H1 (cell line): Measurements from ENCODE around the gene CIRBP. TPM values are rescaled to one million over a fixed set of nuclear protein-coding genes. Genes with fewer than 3 reads are reported as not detected.

Experiments used
- CTCF ChIA-PET: fragments of 300-600 bp; sonication (Branson Sonifier 250); formaldehyde crosslinking; loops from one replicate; lab custom pipeline; 2021; ENCODE audit not compliant: partially characterized antibody; lab: Charles Lee
- POLR2A ChIA-PET: fragments of 300-600 bp; sonication (Branson Sonifier 250); formaldehyde crosslinking; loops from one replicate; lab custom pipeline; 2021; ENCODE audit warnings: inconsistent platforms; ENCODE audit not compliant: partially characterized antibody; lab: Charles Lee
- DNase-seq, 2 experiments: peaks; one replicate each; pipeline versions ENCODE4 v3.0.0 to v3.0.0-alpha.2; 2010 to 2022; ENCODE audit warnings: low spot score in 2 of 2, low read depth in 1 of 2, mixed read lengths in 1 of 2
- FAIRE-seq: peaks from 2 replicates; lab custom pipeline; 2011; peaks lifted over from hg19 to GRCh38; lab: Jason Lieb, UNC
- H2AFZ ChIP-seq: 2 replicates; pipeline ENCODE4 v1.8.1; 2012; ENCODE audit warnings: low read length, inconsistent platforms
- H2AK5ac ChIP-seq: 2 replicates; pipeline ENCODE4 v1.6.1; 2013; ENCODE audit warnings: low read depth, low read length
- H2BK120ac ChIP-seq: replicated peaks from 2 replicates; pipeline ENCODE3; 2013; ENCODE audit warnings: low read depth, low read length, inconsistent platforms
- H2BK12ac ChIP-seq: 2 replicates; pipeline ENCODE4 v1.6.1; 2013; ENCODE audit warnings: low read depth, low read length
- H2BK15ac ChIP-seq: 2 replicates; pipeline ENCODE4 v1.6.1; 2013; ENCODE audit warnings: low read length
- H2BK20ac ChIP-seq: 2 replicates; pipeline ENCODE4 v1.6.1; 2013; ENCODE audit warnings: low read length
- H2BK5ac ChIP-seq: 2 replicates; pipeline ENCODE4 v1.6.1; 2013; ENCODE audit warnings: low read depth, low read length
- H3K14ac ChIP-seq: 2 replicates; pipeline ENCODE4 v1.6.1; 2013; ENCODE audit warnings: inconsistent platforms; ENCODE audit not compliant: insufficient read length
- H3K18ac ChIP-seq: 2 replicates; pipeline ENCODE4 v1.6.1; 2013; ENCODE audit warnings: low read length; ENCODE audit errors: extremely low read depth
- H3K23ac ChIP-seq: 2 replicates; pipeline ENCODE4 v1.6.1; 2013; ENCODE audit warnings: inconsistent platforms; ENCODE audit not compliant: insufficient read length
- H3K23me2 ChIP-seq: 2 replicates; pipeline ENCODE4 v1.6.1; 2013; ENCODE audit warnings: low read depth, low read length
- H3K27ac ChIP-seq: 2 replicates; pipeline ENCODE4 v1.6.1; 2011; ENCODE audit warnings: low read depth, low read length, inconsistent platforms
- H3K27me3 ChIP-seq, 4 experiments: replicated peaks in 1 of 4; 1 replicate in 1 of 4; 2 replicates in 3 of 4; pipeline versions ENCODE4 v1.6.1 to v1.8.1; 2011 to 2013; ENCODE audit warnings: low read length in 3 of 4, mild to moderate bottlenecking in 3 of 4, inconsistent platforms in 2 of 4, mixed read lengths in 2 of 4, moderate library complexity in 1 of 4; ENCODE audit not compliant: control insufficient read depth in 3 of 4, insufficient read depth in 3 of 4; ENCODE audit errors: extremely low read depth in 1 of 4
- H3K36me3 ChIP-seq, 4 experiments: 2 replicates each; pipeline versions ENCODE4 v1.6.1 to v1.8.1; 2011 to 2013; ENCODE audit warnings: mild to moderate bottlenecking in 4 of 4, low read length in 3 of 4, moderate library complexity in 2 of 4, control low read depth in 1 of 4, inconsistent platforms in 1 of 4; ENCODE audit not compliant: insufficient read depth in 4 of 4, control insufficient read depth in 2 of 4
- H3K4ac ChIP-seq: replicated peaks from 2 replicates; pipeline ENCODE3; 2013; ENCODE audit warnings: low read length, low read depth, mixed read lengths, inconsistent platforms; ENCODE audit not compliant: insufficient read length
- H3K4me1 ChIP-seq, 4 experiments: replicated peaks in 1 of 4; 1 replicate in 1 of 4; 2 replicates in 3 of 4; pipeline versions ENCODE4 v1.6.1 to v1.8.1; 2011 to 2013; ENCODE audit warnings: low read length in 3 of 4, inconsistent platforms in 2 of 4, mixed read lengths in 1 of 4; ENCODE audit not compliant: insufficient read depth in 4 of 4, control insufficient read depth in 3 of 4
- H3K4me2 ChIP-seq, 2 experiments: 2 replicates each; pipeline versions ENCODE4 v1.6.1 to v1.8.1; 2011 to 2013; ENCODE audit warnings: low read depth in 2 of 2, low read length in 2 of 2, control low read depth in 1 of 2, inconsistent platforms in 1 of 2, mild to moderate bottlenecking in 1 of 2; ENCODE audit not compliant: insufficient read depth in 1 of 2
- H3K4me3 ChIP-seq, 4 experiments: fragments of 200-600, 300-600 bp in 1 of 4; sonication (generic), shearing (Covaris generic), sonication (Bioruptor Twin) in 1 of 4; 2 replicates each; pipeline versions ENCODE4 v1.5.1 to v1.8.1; 2011 to 2016; ENCODE audit warnings: low read length in 4 of 4, low read depth in 3 of 4, control low read depth in 2 of 4, inconsistent platforms in 2 of 4, mild to moderate bottlenecking in 2 of 4, mixed read lengths in 1 of 4, moderate library complexity in 1 of 4; ENCODE audit not compliant: insufficient read depth in 2 of 4; ENCODE audit errors: extremely low read depth in 1 of 4
- H3K56ac ChIP-seq: replicated peaks from 2 replicates; pipeline ENCODE3; 2013; ENCODE audit warnings: low read depth, mild to moderate bottlenecking, mixed read lengths, low read length, inconsistent platforms; ENCODE audit not compliant: insufficient read length
- H3K79me1 ChIP-seq: 2 replicates; pipeline ENCODE4 v1.6.1; 2013; ENCODE audit warnings: low read depth, low read length, control low read depth
- H3K79me2 ChIP-seq, 2 experiments: 2 replicates each; pipeline versions ENCODE4 v1.6.1 to v1.8.1; 2012 to 2013; ENCODE audit warnings: low read length in 2 of 2, mild to moderate bottlenecking in 2 of 2, inconsistent platforms in 1 of 2; ENCODE audit not compliant: insufficient read depth in 2 of 2, control insufficient read depth in 1 of 2
- H3K9ac ChIP-seq, 4 experiments: replicated peaks in 1 of 4; 1 replicate in 1 of 4; 2 replicates in 3 of 4; pipeline versions ENCODE4 v1.6.1 to v1.8.1; 2011 to 2013; ENCODE audit warnings: low read depth in 3 of 4, low read length in 3 of 4, control low read depth in 2 of 4, mild to moderate bottlenecking in 2 of 4, moderate library complexity in 2 of 4, inconsistent platforms in 1 of 4; ENCODE audit errors: extremely low read depth in 1 of 4
- H3K9me3 ChIP-seq, 2 experiments: 2 replicates each; pipeline versions ENCODE4 v1.6.1 to v1.8.1; 2012 to 2013; ENCODE audit warnings: mild to moderate bottlenecking in 2 of 2, moderate library complexity in 2 of 2, control low read depth in 1 of 2, inconsistent platforms in 1 of 2, low read depth in 1 of 2, low read length in 1 of 2, mixed read lengths in 1 of 2; ENCODE audit not compliant: insufficient read depth in 2 of 2
- H4K20me1 ChIP-seq, 2 experiments: replicated peaks in 1 of 2; 2 replicates each; pipeline versions ENCODE3 to v1.8.1; 2011 to 2013; ENCODE audit warnings: inconsistent platforms in 2 of 2, low read length in 2 of 2, mild to moderate bottlenecking in 1 of 2; ENCODE audit not compliant: insufficient read depth in 2 of 2, control insufficient read depth in 1 of 2
- H4K5ac ChIP-seq: 2 replicates; pipeline ENCODE4 v1.6.1; 2013; ENCODE audit warnings: low read length, low read depth, mixed read lengths, inconsistent platforms; ENCODE audit not compliant: insufficient read length
- H4K8ac ChIP-seq: 2 replicates; pipeline ENCODE4 v1.8.0; 2013; ENCODE audit warnings: mild to moderate bottlenecking, moderate library complexity, low read length, inconsistent platforms; ENCODE audit not compliant: insufficient read depth; ENCODE audit errors: extremely low read depth
- H4K91ac ChIP-seq: replicated peaks from 2 replicates; pipeline ENCODE3; 2013; ENCODE audit warnings: low read length, mixed read lengths, inconsistent platforms; ENCODE audit not compliant: insufficient read length
- GTF2F1 ChIP-seq: IDR thresholded peaks from 2 replicates; pipeline ENCODE4 v1.6.1; 2012; ENCODE audit warnings: low read depth, low read length, improper control_type of control experiment, borderline replicate concordance
- RXRA ChIP-seq: IDR thresholded peaks from 2 replicates; pipeline ENCODE4 v1.6.1; 2011; ENCODE audit warnings: low read depth, mild to moderate bottlenecking, low read length, moderate library complexity; ENCODE audit not compliant: insufficient read depth
- SP2 ChIP-seq: IDR thresholded peaks from 2 replicates; pipeline ENCODE4 v1.6.1; 2012; ENCODE audit warnings: mild to moderate bottlenecking, low read length, inconsistent platforms
- TBP ChIP-seq: IDR thresholded peaks from 2 replicates; pipeline ENCODE4 v1.6.1; 2011; ENCODE audit warnings: low read depth, low read length, improper control_type of control experiment
- TCF12 ChIP-seq: IDR thresholded peaks from 2 replicates; pipeline ENCODE4 v1.6.1; 2011; ENCODE audit warnings: low read depth, mild to moderate bottlenecking, low read length
- WGBS, 2 experiments: shearing (Covaris generic) in 1 of 2; methylation state at CpG; one replicate each; pipeline versions ENCODE4 v1.1.6 to v1.1.7; 2013 to 2015; ENCODE audit warnings: low lambda C conversion rate in 2 of 2, mixed read lengths in 2 of 2, inconsistent platforms in 1 of 2, low coverage in 1 of 2, missing lambda C conversion rate in 1 of 2; ENCODE audit not compliant: insufficient replicate concordance in 2 of 2, insufficient coverage in 1 of 2, insufficient read length in 1 of 2; ENCODE audit errors: extremely low coverage in 1 of 2, missing lambda C conversion rate in 1 of 2; 5-methylcytosine and 5-hydroxymethylcytosine counted together
- polyA plus RNA-seq, 7 experiments: library from polyadenylated mRNA; depleted of rRNA in 3 of 7; stranded (reverse) in 5 of 7; unstranded in 2 of 7; fragments of >200 nt in 5 of 7; fragments of 200-250 nt in 2 of 7; gene quantifications; 1 replicate in 5 of 7; 2 replicates in 1 of 7; 4 replicates in 1 of 7; pipeline versions ENCODE4 v1.2.1 to v1.2.3, GENCODE V29; 2011 to 2013; ENCODE audit warnings: missing spikeins in 2 of 7, mixed read lengths in 2 of 7
- total RNA-seq: library from RNA; stranded (reverse); fragmentation: NEBNext Ultra II Directional; extraction: Animal tissue kit (Norgen Biotek cat#: 25700); gene quantifications from 2 replicates; pipeline ENCODE4 v1.2.1, GENCODE V29; 2021

CIRBP gene
- total and polyA plus RNA-seq, 2 of the 8 experiments (the other 6 are each of a cell fraction or from before 2014, with no cell fraction given), result 175 to 199 TPM

DNA sequence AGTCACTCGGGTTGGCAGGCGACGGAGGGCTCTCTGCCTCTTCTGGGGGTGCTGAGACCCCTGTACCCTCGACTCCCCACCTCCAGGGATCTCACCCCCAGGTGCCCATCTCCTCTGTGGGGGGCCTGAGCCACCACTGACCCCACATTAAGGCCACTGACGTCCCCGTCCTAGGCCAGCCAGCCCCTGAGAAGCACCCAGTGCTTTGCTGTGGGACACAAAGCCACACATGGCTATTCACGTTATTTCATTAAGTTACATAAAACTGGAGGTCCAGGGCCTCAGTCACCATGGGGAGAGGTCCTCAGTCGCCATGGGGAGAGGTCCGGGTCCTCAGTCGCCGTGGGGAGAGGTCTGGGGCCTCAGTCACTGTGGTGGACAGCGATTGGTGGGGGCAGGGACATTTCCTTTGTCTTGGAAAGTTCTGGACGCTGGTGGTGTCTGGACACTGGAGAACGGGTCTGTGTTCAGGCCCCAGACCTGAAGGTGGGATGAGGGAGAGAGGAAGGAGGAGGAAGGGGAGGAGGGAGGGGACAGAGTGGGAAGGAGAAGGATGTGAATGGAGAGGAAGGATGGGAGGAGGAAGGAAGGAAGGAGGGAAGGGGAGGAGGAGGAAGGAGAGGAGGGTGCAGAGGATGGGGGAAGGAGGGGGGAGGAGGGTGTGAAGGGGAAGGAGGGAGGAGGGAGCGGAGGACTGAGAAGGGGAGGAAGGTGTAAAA is 12.6 kb downstream of the CIRBP start:
- H3K4me2 ChIP-seq, result no peak overlapping the region
- no peak overlapping the region for H2BK20ac ChIP-seq
- DNase-seq (no peak), FAIRE-seq (no peak)
- no peak overlapping the region for H3K4me3 ChIP-seq
- no peak overlapping the region for H4K91ac ChIP-seq
- peaks cover 0 to 17% (median 9%) of the 10 kb centered on the region in 4 experiments; a peak in 5 of 7 replicates for H3K4me1 ChIP-seq
- no peak overlapping the region for H3K14ac ChIP-seq
- no peaks in the 10 kb centered on the region; the same call in 1 of the 2 replicates for H3K79me1 ChIP-seq
- H4K20me1 ChIP-seq, result peaks cover 0 to 10% of the 10 kb centered on the region in 2 experiments
- no peak overlapping the region for H2BK12ac ChIP-seq
- H2BK120ac ChIP-seq, result no peak overlapping the region
- no peak overlapping the region for H3K9ac ChIP-seq
- WGBS, 2 experiments, result 87% methylated on average over 14 of the region's 15 CpGs; no CpG with 5 or more reads in 1 of the 2 experiments
- no peaks in the 10 kb centered on the region for H3K9me3 ChIP-seq
- H3K36me3 ChIP-seq, result peaks cover 0 to 5% (median 0%) of the 10 kb centered on the region in 4 experiments; a peak in 1 of 8 replicates
- no peak overlapping the region for H2BK15ac ChIP-seq
- H3K23me2 ChIP-seq, result peaks cover 3% of the 10 kb centered on the region; the same call in 1 of the 2 replicates
- TF ChIP-seq TCF12, result no peak
- TF ChIP-seq RXRA, result no peak
- TF ChIP-seq SP2, result no peak
- no peak for TF ChIP-seq GTF2F1
- no peak for TF ChIP-seq TBP
- TF ChIP-seq, all 59 proteins: peak for 0
- Histone ChIP-seq H3K56ac (no peak overlapping the region), H2AFZ (no peak overlapping the region), H3K18ac (no peak overlapping the region), H3K23ac (no peak overlapping the region), H3K79me2 (peaks cover 0 to under 1% of the 10 kb centered on the region in 2 experiments; a peak in 1 of 4 replicates), H2AK5ac (no peak overlapping the region), H2BK5ac (no peak overlapping the region), H4K8ac (no peak overlapping the region), H3K4ac (no peak overlapping the region), H3K27me3 (peaks cover 0 to 21% (median 12%) of the 10 kb centered on the region in 4 experiments; a peak in 5 of 7 replicates), H3K27ac (no peak overlapping the region), H4K5ac (no peak overlapping the region)
- POLR2A ChIA-PET, result interaction anchor here (0.7 to 11.4 kb wide), 4 partner anchors 10 to 90 kb away, joined by 3 to 331 read pairs (median 20); partner anchors contain the start of gene CIRBP
- CTCF ChIA-PET, result interaction anchor here (1.1 kb wide), 1 partner anchor 74 kb away, joined by 3 read pairs; no protein-coding TSS in a partner anchor
